ENCODE results near the gene MECR.
"Not testable (repeated sequence)": the region's sequence is repeated elsewhere in the genome, so short reads cannot be mapped to it uniquely, and the experiment has no call there.

MECR gene

GRCh38 chr1:29234881-29235280 is 4.1 kb upstream of the MECR start:
- DNase-seq, result not testable (repeated sequence)

GRCh38 chr1:29234471-29234870 is 3.7 kb upstream of the MECR start:
- no peak for DNase-seq

- no peak for DNase-seq
Measured at GRCh38 chr1:29233693-29234092, 3.0 kb upstream of the MECR start.

GRCh38 chr1:29232387-29232786 is 1.7 kb upstream of the MECR start:
- DNase-seq, result no peak

- no peak for DNase-seq
Measured at GRCh38 chr1:29230204-29230552, 556 bp downstream of the MECR start.

GRCh38 chr1:29227511-29227910 is 3.2 kb downstream of the MECR start:
- DNase-seq, result no peak

DNA sequence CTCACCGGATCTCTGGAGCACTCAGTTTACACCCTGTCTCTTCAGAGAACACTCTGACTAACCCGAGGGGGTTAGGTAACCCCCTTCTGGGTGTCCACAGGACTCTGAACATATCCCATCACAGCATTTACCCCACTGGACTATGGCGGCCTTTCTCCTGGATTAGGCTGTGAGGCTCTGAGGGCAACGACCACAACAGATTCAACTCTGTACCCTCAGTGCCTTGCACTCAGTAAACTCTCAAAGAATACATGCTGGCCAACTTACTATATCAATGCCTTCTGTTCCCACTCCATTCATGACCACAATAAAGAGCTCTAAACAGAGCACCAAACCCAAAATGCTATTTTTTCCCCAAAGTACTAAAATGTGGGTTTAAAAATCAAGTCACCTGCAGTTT is 5.4 kb downstream of the MECR start:
- no peak for DNase-seq

DNA sequence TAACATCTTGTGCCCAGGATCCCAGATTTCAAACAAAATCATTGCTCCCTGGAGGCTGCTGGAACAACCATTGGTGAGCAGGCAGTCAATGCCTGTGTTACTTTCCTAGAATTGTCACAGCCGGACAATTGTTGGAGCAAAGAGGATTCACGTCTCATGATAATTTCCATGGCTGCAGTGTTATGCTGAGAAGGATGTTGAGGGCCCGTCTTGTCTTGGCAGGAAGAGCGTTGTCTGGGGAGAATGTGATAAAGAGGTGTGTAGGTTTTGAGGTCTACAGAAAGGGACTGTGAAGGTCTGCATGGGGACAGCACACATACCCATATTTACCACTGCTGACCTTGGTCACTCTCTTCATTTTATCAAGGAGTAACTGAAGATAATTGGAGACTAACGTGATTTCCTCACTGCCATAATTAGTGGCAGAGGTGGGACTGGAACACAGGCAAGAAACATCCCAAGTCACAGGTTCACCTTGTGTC is 6.3 kb downstream of the MECR start:
- no peak for DNase-seq

DNA sequence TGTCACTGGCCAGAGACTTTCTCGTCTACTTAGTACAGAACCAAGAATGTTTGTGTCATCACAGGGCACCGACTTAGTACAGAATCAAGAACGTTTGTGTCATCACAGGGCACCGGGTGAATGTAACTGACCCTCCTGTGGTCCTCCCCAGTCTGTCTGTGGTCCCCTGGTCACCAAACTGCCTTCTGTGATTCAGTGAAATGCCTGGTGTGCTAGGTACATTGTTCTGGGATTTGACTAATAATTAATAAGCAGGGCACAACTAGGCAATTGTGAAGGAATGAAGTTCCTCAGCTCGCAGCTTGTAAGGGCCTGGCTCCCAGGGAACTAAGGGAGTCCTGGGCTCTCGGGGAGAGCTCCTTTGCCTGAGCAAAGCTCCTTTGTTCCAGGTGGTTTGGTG is 7.2 kb downstream of the MECR start:
- no peak for DNase-seq

- no peak for DNase-seq
Measured at GRCh38 chr1:29222686-29223085, 8.0 kb downstream of the MECR start.

DNA sequence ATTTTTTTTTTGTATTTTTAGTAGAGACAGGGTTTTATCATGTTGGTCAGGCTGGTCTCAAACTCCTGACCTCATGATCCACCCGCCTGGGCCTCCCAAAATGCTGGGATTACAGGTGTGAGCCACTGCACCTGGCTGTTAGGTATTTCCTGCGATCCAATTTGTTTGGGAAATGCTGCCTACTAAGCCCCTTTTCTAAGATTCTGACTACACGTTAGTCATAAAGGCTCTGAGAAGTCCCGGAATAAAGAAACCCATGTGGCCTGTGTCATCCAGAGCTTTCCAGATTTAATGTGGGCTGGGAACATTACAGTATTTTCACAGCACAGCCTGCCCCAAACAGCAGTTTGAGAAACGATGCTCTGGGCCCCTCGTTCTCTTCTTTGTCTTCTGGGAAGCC is 8.5 kb downstream of the MECR start:
- not testable (repeated sequence) for DNase-seq

DNA sequence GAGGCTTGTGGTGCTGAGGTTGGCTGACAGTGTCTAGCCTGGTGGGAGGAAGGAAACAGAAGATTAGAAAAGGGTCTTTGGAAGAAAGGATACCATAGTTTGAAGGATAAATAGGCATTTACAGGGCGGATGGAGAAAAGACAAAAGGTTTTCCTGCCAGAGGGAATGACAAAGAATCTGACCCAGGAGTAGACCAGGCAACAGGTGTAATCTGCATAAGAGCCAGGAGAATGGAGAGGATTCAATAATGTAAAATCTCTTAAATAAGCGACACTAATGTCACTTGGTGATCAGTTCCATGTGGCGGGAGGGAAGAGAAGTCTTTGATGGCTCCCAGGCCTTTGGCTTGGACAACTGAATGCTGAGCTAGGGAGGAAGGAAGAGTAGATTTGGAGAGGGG is 9.4 kb downstream of the MECR start:
- no peak for DNase-seq

DNA sequence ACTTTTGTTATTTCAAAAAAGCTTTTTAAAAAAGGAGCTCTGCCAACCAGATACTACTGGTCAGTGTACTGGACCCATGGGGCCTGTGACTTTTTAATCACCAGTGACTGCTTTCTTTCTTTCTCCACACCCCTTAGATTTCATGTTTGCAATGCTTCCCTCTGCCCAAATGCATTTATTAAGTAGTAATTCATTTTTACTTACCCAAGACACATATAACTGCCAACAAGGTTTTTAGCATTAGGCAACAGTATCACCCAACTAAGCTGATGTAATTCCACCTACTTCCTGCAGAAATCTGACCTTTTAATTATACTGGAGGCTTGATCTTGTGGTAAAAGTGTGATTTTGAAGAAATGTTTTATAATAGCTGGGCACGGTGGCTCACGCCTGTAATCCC is 12.5 kb downstream of the MECR start:
- no peak for DNase-seq

DNA sequence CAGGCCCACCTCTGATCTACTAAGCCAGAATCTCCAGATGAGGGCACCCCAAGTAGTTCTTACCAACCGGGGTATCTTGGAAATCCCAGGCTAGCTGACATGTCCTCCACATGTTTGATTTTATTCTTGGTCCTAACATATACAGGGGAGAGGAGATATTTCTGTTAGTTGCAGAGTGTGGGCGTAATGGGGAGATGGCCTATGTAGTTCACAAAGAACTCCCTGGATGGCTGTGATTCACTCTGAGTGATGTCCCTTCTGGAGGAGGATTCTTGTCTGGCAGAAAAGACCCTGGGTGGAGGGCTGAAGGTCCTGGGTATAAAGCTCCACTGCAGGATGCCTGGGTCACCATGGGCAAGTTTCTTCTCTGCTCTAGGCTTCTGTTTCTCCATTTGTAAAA is 13.1 kb downstream of the MECR start:
- no peak for DNase-seq

DNA sequence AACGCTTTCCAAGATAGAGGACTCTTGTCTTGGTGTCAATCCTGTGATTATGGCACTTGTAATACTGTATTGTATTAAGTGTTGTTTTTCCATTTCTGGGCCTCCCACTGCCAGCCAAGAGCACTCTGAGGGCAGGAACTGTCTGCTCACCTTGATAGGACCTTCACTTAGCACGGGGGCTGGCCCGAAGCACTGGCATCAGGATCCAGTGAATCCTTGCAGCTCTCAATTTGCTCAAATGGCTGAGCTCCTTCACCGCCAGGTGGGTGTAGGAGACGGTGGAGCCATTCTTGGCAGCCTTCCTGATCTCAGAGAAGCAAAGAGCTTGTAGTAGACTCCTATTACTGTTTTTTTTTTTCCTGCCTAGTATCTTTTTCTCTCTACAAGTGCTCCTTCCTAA is 17.7 kb downstream of the MECR start:
- DNase-seq, result no peak

DNA sequence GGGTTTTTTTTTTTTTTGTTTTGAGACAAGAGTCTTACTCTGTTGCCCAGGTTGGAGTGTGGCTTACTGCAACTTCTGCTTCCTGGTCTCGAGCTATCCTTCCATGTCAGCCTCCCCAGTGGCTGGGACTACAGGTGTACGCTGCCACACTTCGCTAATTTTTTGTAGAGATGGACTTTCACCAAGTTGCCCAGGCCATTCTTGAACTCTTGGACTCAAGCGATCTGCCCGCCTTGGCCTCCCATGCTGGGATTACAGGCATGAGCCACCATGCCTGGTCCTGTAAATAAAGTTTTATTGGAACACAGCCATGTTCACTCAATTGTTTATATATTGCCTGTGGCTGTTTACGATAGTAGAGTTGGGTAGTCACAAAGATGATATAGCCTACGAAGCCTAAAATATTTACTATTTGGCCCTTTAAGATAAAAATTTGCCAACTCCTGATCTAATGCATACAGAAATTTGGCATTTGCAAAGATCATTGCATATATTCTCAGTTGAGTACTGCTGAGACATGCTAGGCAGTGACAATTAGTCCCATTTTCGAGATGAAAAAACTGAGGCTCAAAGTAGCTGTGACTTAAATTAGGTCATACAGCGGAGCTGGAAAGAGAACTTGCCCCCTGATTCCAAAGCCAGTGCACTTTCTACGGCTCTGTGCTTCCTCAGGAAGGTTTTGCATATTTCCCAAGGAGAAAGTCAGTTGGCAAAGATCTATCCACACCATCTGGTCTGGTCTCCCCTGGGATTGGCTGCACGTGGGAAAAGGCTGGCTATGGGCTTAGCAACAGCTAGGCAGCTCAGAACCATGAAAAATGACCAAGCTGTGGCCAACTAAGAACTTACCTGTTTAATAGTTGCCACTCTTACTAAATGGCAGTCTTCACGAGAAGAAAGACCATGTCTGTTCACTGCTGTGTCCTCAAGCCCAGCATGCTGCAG is 19.4 kb downstream of the MECR start:
- DNase-seq, result no peak

DNA sequence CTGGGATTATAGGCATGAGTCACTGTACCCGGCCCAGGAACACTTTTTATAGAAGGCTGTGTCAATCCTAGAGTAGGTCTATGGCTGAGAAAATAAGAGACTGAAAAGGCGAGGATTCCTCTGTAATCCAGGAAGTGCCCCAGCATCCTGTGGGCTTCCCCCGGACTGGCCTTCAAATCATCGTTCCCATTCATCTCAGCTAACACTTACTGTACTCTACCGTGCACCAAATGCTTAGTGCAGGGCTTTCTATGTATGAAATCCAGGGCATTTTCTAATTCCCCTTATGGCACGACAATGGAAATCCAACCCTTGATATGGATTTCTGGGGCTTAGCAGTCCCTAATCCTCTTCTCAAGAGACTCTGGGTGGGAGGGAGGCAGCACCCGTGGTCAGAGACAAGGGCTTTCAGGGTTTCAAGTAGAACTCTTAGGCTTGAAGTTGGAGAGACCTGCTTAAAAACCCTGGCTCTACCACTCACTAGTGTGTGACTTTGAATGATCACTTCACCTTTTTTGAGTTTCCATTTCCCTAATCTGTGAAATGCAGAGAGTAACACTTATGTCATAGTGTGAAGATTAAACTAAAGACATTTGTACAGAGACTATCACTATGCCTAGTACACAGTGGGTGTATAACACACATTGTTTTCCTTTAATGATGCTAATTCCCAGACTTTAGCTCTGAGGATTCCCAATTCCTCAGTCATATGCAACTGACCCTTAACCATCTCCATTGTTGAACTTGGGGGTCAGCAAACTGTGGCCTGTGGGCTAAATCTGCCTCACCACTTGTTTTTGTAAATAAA is 20.3 kb downstream of the MECR start:
- DNase-seq, result no peak

DNA sequence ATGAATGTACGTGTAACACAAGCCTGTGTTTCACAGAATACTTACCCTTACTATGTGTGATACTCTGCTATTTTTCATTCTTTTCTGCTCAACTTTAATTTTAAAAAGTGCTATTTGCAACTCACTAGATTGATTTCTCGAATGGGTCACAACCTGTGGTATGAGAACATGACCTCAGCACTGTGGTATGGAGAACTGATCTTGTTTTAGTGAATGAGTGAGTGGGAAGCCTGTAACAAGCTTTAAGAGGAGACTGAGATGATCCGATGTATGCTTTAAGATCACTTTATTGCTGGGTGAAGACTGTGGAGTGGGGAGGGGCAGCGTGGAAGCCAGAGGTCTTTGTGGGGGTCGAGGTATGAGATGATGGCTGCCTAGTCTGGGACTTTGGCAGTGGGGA is 21.6 kb downstream of the MECR start:
- no peak for DNase-seq

- no peak for DNase-seq
Measured at GRCh38 chr1:29208442-29208841, 22.3 kb downstream of the MECR start.

GRCh38 chr1:29202584-29203340 is 28.0 kb downstream of the MECR start:
- DNase-seq, result peak; percentile 96

GRCh38 chr1:29202053-29202452 is 28.7 kb downstream of the MECR start:
- no peak for DNase-seq

- DNase-seq, result no peak
Measured at GRCh38 chr1:29201595-29202051, 29.1 kb downstream of the MECR start.
